Measurements from ENCODE around the gene C1QTNF6.

GRCh38 chr22:37195921-37196320 is 7.9 kb upstream of the C1QTNF6 start:
- TF ChIP-seq GATA2 (IDR thresholded peaks at IDR 0.05; ENCODE audit: low read depth, low read length) (no peak), GATA3 (IDR thresholded peaks at IDR 0.05; ENCODE audit: low read depth, low read length) (no peak)
